A549 (cell line): ENCODE results near the gene TMEM129. TPM values are rescaled to one million over a fixed set of nuclear protein-coding genes. Genes with fewer than 3 reads are reported as not detected.
A peak's percentile ranks its signal among the peaks of the same experiment; 100 is the strongest.

Experiments
- ATAC-seq, 2 experiments: fragments of 200-7000 bp in 1 of 2; fragments of >200 bp in 1 of 2; cut with Nextera tagmentation in 1 of 2; cut with Tn5 transposase in 1 of 2; 3 replicates each; pipeline versions ENCODE4 v1.8.0 to v1.9.1; 2018 to 2020; ENCODE audit warnings: mild to moderate bottlenecking in 1 of 2, moderate library complexity in 1 of 2
- CTCF ChIA-PET: fragments of 300-600 bp; sonication (Branson Sonifier 250); formaldehyde crosslinking; extraction: SDS; loops from one replicate; lab custom pipeline; 2021; ENCODE audit warnings: antibody characterized with exemption, inconsistent platforms; lab: Yijun Ruan, JAX
- POLR2A ChIA-PET: fragments of 350-600 bp; formaldehyde crosslinking; extraction: SDS; loops from one replicate; lab custom pipeline; 2021; ENCODE audit warnings: antibody characterized with exemption, inconsistent platforms; lab: Yijun Ruan, JAX
- DNase-seq, 2 experiments: peaks; one replicate each; pipeline versions ENCODE4 v3.0.0 to v3.0.0-alpha.2; 2011 to 2016; ENCODE audit warnings: low read depth in 1 of 2, low spot score in 1 of 2
- FAIRE-seq: peaks from 2 replicates; lab custom pipeline; 2011; peaks lifted over from hg19 to GRCh38; lab: Jason Lieb, UNC
- H3K27ac ChIP-seq, 2 experiments: fragments of >200 bp; sonication (Bioruptor Twin); formaldehyde crosslinking; 3 replicates each; pipeline ENCODE4 v1.5.1; 2016 to 2017
- H3K4me1 ChIP-seq: fragments of >200 bp; sonication (Bioruptor Twin); formaldehyde crosslinking; 3 replicates; pipeline ENCODE4 v1.6.1; 2016
- H3K4me2 ChIP-seq: fragments of >200 bp; sonication (Bioruptor Twin); formaldehyde crosslinking; 3 replicates; pipeline ENCODE4 v1.6.1; 2016
- H3K4me3 ChIP-seq: fragments of >200 bp; sonication (Bioruptor Twin); formaldehyde crosslinking; 3 replicates; pipeline ENCODE4 v1.5.1; 2016
- H3K9me3 ChIP-seq: fragments of >200 bp; sonication (Bioruptor Twin); formaldehyde crosslinking; 3 replicates; pipeline ENCODE4 v1.6.1; 2016
- CBX2 ChIP-seq: fragments of 200-600 bp; sonication (generic); IDR thresholded peaks from 2 replicates; pipeline ENCODE4 v1.6.1; 2016; ENCODE audit warnings: low read depth, mild to moderate bottlenecking, borderline replicate concordance
- CEBPB ChIP-seq, 2 experiments: fragments of >200 bp in 1 of 2; sonication (Bioruptor Twin) in 1 of 2; formaldehyde crosslinking in 1 of 2; IDR thresholded peaks; 2 replicates each; pipeline ENCODE4 v1.6.1; 2012 to 2016
- CHD2 ChIP-seq: fragments of 150-350 bp; IDR thresholded peaks from 2 replicates; pipeline ENCODE4 v1.6.1; 2014; ENCODE audit warnings: low read length; ENCODE audit not compliant: partially characterized antibody
- CHD4 ChIP-seq: fragments of 200-600 bp; sonication (generic); IDR thresholded peaks from 2 replicates; pipeline ENCODE4 v1.6.1; 2016; ENCODE audit warnings: antibody characterized with exemption, mild to moderate bottlenecking, borderline replicate concordance
- EHF ChIP-seq: fragments of 250-450 bp; sonication (Bioruptor Pico); IDR thresholded peaks from 2 replicates; pipeline ENCODE4 v1.5.0; 2020; ENCODE audit warnings: mild to moderate bottlenecking
- EHMT2 ChIP-seq: fragments of 200-600 bp; sonication (generic); IDR thresholded peaks from 2 replicates; pipeline ENCODE4 v1.6.1; 2016; ENCODE audit warnings: antibody characterized with exemption, low read depth, mild to moderate bottlenecking, moderate library complexity
- FOSL2 ChIP-seq, 2 experiments: fragments of 450-650 bp in 1 of 2; fragments of >200 bp in 1 of 2; sonication (Bioruptor Twin) in 1 of 2; formaldehyde crosslinking; IDR thresholded peaks; 2 replicates each; pipeline versions ENCODE4 v1.5.0 to v1.6.1; 2016 to 2020; ENCODE audit warnings: mild to moderate bottlenecking in 1 of 2, moderate library complexity in 1 of 2
- HDAC2 ChIP-seq: fragments of 200-600 bp; sonication (generic); IDR thresholded peaks from 2 replicates; pipeline ENCODE4 v1.6.1; 2016
- HEYL ChIP-seq: fragments of 250-450 bp; sonication (Bioruptor Pico); IDR thresholded peaks from 2 replicates; pipeline ENCODE4 v1.8.0; 2021; ENCODE audit warnings: mild to moderate bottlenecking, moderate library complexity
- JUN ChIP-seq, 2 experiments: fragments of >200 bp; sonication (Bioruptor Twin); formaldehyde crosslinking; IDR thresholded peaks; 2 replicates in 1 of 2; 3 replicates in 1 of 2; pipeline ENCODE4 v1.6.1; 2016 to 2017
- KDM5A ChIP-seq: fragments of 200-600 bp; sonication (generic); IDR thresholded peaks from 2 replicates; pipeline ENCODE4 v1.6.1; 2016; ENCODE audit warnings: antibody characterized with exemption, mild to moderate bottlenecking
- MAFK ChIP-seq: fragments of 450-650 bp; IDR thresholded peaks from 2 replicates; pipeline ENCODE4 v1.6.1; 2014; ENCODE audit not compliant: partially characterized antibody
- MAX ChIP-seq: IDR thresholded peaks from 2 replicates; pipeline ENCODE4 v1.6.1; 2012
- MAZ ChIP-seq: fragments of 150-350 bp; IDR thresholded peaks from 2 replicates; pipeline ENCODE4 v1.6.1; 2014; ENCODE audit warnings: antibody characterized with exemption, low read depth, low read length, borderline replicate concordance
- PBX3 ChIP-seq: IDR thresholded peaks from 2 replicates; pipeline ENCODE4 v1.6.1; 2012
- POLR2A ChIP-seq: IDR thresholded peaks from 2 replicates; pipeline ENCODE4 v1.6.1; 2012; ENCODE audit warnings: mild to moderate bottlenecking, low read length
- RCOR1 ChIP-seq: fragments of 150-350 bp; IDR thresholded peaks from 2 replicates; pipeline ENCODE4 v1.6.1; 2014; ENCODE audit warnings: antibody characterized with exemption, low read length, low read depth
- RFX5 ChIP-seq: fragments of 450-650 bp; IDR thresholded peaks from 2 replicates; pipeline ENCODE4 v1.7.1; 2014; ENCODE audit warnings: antibody characterized with exemption, mild to moderate bottlenecking, moderate library complexity
- RNF2 ChIP-seq: fragments of 200-600 bp; sonication (generic); IDR thresholded peaks from 2 replicates; pipeline ENCODE4 v1.6.1; 2016; ENCODE audit warnings: low read depth, mild to moderate bottlenecking, antibody characterized with exemption, moderate library complexity, borderline replicate concordance
- SMC3 ChIP-seq: fragments of >200 bp; sonication (Bioruptor Twin); formaldehyde crosslinking; IDR thresholded peaks from 3 replicates; pipeline ENCODE4 v1.6.1; 2018; ENCODE audit warnings: inconsistent platforms
- SREBF2 ChIP-seq: fragments of 450-650 bp; IDR thresholded peaks from 2 replicates; pipeline ENCODE4 v1.6.1; 2014; ENCODE audit warnings: mild to moderate bottlenecking, moderate library complexity
- WGBS: methylation state at CpG from one replicate; pipeline ENCODE4 v1.1.6; 2017; ENCODE audit errors: missing lambda C conversion rate; 5-methylcytosine and 5-hydroxymethylcytosine counted together
- polyA plus RNA-seq, 4 experiments: library from polyadenylated mRNA; depleted of rRNA in 3 of 4; stranded (reverse); fragments of >200 nt; fragmentation: RNase III in 1 of 4; extraction: RNeasy Plus Mini Kit Qiagen cat#74134 plus additional on column Dnase treatment in 1 of 4; gene quantifications; 2 replicates in 3 of 4; 3 replicates in 1 of 4; pipeline ENCODE4 v1.2.3, GENCODE V29; 2011 to 2017
- TF ChIP-seq, protein P1 (sequence below): fragments of >200 bp; sonication (Bioruptor Twin); formaldehyde crosslinking; IDR thresholded peaks from 3 replicates; pipeline ENCODE4 v1.6.1; 2016
- TF ChIP-seq, protein P2 (sequence below): fragments of 200-600 bp; sonication (generic); IDR thresholded peaks from 2 replicates; pipeline ENCODE4 v1.6.1; 2016; ENCODE audit warnings: antibody characterized with exemption, mild to moderate bottlenecking, moderate library complexity

Gene TMEM129
- polyA plus RNA-seq, 2 of the 4 experiments (the other 2 are of a cell fraction), result 12.7 to 20.4 TPM

GRCh38 chr4:1714303-1715001 is 6.7 kb downstream of the TMEM129 start:
- Histone ChIP-seq H3K4me2 (peak overlapping the region; percentile 79), H3K27ac (0 out of 6 replicates have a peak overlapping the region, but pooled peaks of 1 of the 2 experiments have one; percentile 100), H3K9me3 (no peaks in the 10 kb centered on the region), H3K4me1 (peaks cover 28% of the 10 kb centered on the region), H3K4me3 (no peak overlapping the region; the same call in 2 of the 3 replicates)
- DNase-seq (peak in 1 of 2 experiments; percentile 48), FAIRE-seq (no peak), ATAC-seq (no peak)
- TF ChIP-seq CBX2 (no peak), SREBF2 (no peak), MAFK (peak; percentile 48), CEBPB (IDR thresholded peaks at IDR 0.05) (no peak)
- 67% methylated on average over 7 of the region's 9 CpGs for WGBS
- ChIA-PET CTCF (interaction anchor here (1.0 to 3.5 kb wide), 3 partner anchors 12 to 21 kb away, joined by 4 to 17 read pairs (median 17); no protein-coding TSS in a partner anchor), POLR2A (no interaction called here)

DNA sequence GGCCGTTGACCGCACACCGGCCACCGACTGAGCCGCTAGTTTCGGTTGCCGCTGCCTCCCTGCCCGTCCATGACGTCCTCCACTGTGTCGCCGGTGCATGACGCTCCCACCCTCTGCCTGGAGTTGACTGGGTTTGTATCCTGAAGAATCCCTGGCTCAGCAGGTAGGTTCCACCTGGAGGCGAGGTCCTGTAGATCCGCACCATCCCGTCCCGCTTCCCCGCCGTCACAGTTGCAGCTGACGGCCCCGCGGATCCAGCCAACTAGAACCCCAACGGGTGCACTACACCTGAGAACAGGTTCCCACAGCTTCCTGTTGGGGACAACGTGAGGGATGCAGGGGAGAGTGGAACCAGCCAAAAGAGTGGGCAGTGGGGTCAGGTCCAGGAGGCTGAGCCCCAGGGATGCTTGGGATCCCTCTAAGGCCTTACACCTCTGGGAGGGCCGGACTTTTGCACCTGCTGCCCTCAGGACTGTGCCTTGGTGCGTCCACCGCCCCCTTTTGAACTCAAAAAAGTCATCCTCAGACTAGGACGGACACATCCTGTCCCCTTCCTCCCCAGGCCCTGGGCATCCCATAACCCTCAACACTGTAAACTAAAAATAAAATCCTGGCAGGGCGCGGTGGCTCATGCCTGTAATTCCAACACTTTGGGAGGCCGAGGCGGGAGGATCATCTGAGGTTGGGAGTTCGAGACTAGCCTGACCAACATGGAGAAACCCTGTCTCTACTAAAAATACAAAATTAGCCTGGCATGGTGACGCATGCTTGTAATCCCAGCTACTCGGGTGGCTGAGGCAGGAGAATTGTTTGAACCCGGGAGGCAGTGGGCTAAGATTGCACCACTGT is 7.9 kb downstream of the TMEM129 start:
- FAIRE-seq (no peak), ATAC-seq (peak; percentile 40 to 50), DNase-seq (no peak)
- 19% methylated on average over 10 of the region's 35 CpGs for WGBS
- peak overlapping the region; percentile 85 for H3K4me3 ChIP-seq
- H3K9me3 ChIP-seq, result no peaks in the 10 kb centered on the region
- TF ChIP-seq SMC3, result no peak
- no peak for TF ChIP-seq SREBF2
- no peak for TF ChIP-seq KDM5A
- H3K4me1 ChIP-seq, result peaks cover 38% of the 10 kb centered on the region
- H3K4me2 ChIP-seq, result peak overlapping the region; percentile 79
- ChIA-PET POLR2A (interaction anchor here (1.0 to 2.2 kb wide), 3 partner anchors 8 to 22 kb away, joined by 4 to 21 read pairs (median 20); partner anchors contain the start of genes TACC3 and TMEM129), CTCF (interaction anchor here (0.9 to 3.5 kb wide), 5 partner anchors 11 to 20 kb away, joined by 3 to 17 read pairs (median 4); no protein-coding TSS in a partner anchor)
- peak overlapping the region; percentile 99 to 100 for H3K27ac ChIP-seq

- peak within 1 kb of the TSS; percentile 85 for H3K4me3 ChIP-seq
- peaks cover 40% of the 10 kb centered on the region for H3K4me1 ChIP-seq
- H3K27ac ChIP-seq, result peak within 1 kb of the TSS; percentile 99 to 100
- FAIRE-seq (no peak), DNase-seq (peak; percentile 92 to 97), ATAC-seq (peak; percentile 86 to 92)
- POLR2A ChIA-PET, result interaction anchor here (0.5 to 2.2 kb wide), 8 partner anchors 9 to 365 kb away, joined by 4 to 21 read pairs (median 6); partner anchors contain the start of genes TACC3, TMEM129 and UVSSA
- peak within 1 kb of the TSS; percentile 96 for H3K4me2 ChIP-seq
- CTCF ChIA-PET, result interaction anchor here (0.6 to 3.5 kb wide), 5 partner anchors 11 to 30 kb away, joined by 3 to 17 read pairs (median 4); no protein-coding TSS in a partner anchor
- no CpG with 5 or more reads among the region's 98 CpGs for WGBS
- H3K9me3 ChIP-seq, result no peaks in the 10 kb centered on the region
- TF ChIP-seq MAZ (0 out of 2 replicates have a peak, but pooled peaks have one; percentile 78), RNF2 (no peak), RFX5 (peak; percentile 66; the same call in 1 of the 2 replicates), POLR2A (peak; percentile 87), FOSL2 (IDR thresholded peaks at IDR 0.05) (no peak), FOSL2 (CRISPR knock-in tag; IDR thresholded peaks at IDR 0.05) (no peak), CHD2 (peak; percentile 42), HEYL (CRISPR knock-in tag) (no peak), JUN (IDR thresholded peaks at IDR 0.05) (peak; percentile 57 to 80; a peak in 2 of 5 replicates), PBX3 (no peak), RCOR1 (no peak), EHMT2 (no peak), HDAC2 (no peak), EHF (no peak), MAX (peak; percentile 97), CHD4 (no peak), SREBF2 (no peak)
- TF ChIP-seq, protein P1, sequence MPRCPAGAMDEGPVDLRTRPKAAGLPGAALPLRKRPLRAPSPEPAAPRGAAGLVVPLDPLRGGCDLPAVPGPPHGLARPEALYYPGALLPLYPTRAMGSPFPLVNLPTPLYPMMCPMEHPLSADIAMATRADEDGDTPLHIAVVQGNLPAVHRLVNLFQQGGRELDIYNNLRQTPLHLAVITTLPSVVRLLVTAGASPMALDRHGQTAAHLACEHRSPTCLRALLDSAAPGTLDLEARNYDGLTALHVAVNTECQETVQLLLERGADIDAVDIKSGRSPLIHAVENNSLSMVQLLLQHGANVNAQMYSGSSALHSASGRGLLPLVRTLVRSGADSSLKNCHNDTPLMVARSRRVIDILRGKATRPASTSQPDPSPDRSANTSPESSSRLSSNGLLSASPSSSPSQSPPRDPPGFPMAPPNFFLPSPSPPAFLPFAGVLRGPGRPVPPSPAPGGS, result 0 out of 3 replicates have a peak, but pooled peaks have one; percentile 61
- TF ChIP-seq, protein P2, sequence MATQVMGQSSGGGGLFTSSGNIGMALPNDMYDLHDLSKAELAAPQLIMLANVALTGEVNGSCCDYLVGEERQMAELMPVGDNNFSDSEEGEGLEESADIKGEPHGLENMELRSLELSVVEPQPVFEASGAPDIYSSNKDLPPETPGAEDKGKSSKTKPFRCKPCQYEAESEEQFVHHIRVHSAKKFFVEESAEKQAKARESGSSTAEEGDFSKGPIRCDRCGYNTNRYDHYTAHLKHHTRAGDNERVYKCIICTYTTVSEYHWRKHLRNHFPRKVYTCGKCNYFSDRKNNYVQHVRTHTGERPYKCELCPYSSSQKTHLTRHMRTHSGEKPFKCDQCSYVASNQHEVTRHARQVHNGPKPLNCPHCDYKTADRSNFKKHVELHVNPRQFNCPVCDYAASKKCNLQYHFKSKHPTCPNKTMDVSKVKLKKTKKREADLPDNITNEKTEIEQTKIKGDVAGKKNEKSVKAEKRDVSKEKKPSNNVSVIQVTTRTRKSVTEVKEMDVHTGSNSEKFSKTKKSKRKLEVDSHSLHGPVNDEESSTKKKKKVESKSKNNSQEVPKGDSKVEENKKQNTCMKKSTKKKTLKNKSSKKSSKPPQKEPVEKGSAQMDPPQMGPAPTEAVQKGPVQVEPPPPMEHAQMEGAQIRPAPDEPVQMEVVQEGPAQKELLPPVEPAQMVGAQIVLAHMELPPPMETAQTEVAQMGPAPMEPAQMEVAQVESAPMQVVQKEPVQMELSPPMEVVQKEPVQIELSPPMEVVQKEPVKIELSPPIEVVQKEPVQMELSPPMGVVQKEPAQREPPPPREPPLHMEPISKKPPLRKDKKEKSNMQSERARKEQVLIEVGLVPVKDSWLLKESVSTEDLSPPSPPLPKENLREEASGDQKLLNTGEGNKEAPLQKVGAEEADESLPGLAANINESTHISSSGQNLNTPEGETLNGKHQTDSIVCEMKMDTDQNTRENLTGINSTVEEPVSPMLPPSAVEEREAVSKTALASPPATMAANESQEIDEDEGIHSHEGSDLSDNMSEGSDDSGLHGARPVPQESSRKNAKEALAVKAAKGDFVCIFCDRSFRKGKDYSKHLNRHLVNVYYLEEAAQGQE, result no peak
Observed at GRCh38 chr4:1712216-1713002, 8.7 kb downstream of the TMEM129 start, which contains the start of gene SLBP. SLBP (minus strand) TSS chr4:1712319; CDS start chr4:1712188, 131 bp downstream.
